Mesenchymal stem cell (in vitro differentiated cells and primary cell): ENCODE measurements around the gene KCNC3.
A peak's percentile ranks its signal among the peaks of the same experiment; 100 is the strongest.

Experiments used
- DNase-seq: peaks from one replicate; pipeline ENCODE4 v3.0.0-alpha.2; 2013
- H2AFZ ChIP-seq: one replicate; pipeline ENCODE4 v1.6.1; 2013; ENCODE audit warnings: low read depth, mild to moderate bottlenecking, control low read depth, inconsistent platforms, low read length, moderate library complexity
- H2AK5ac ChIP-seq: 2 replicates; pipeline ENCODE4 v1.6.1; 2013; ENCODE audit warnings: low read length, moderate library complexity, mild to moderate bottlenecking, inconsistent platforms; ENCODE audit not compliant: severe bottlenecking
- H2BK120ac ChIP-seq: one replicate; pipeline ENCODE4 v1.6.1; 2013; ENCODE audit warnings: low read depth, mild to moderate bottlenecking, inconsistent platforms, low read length, moderate library complexity
- H2BK12ac ChIP-seq, 2 experiments: one replicate each; pipeline ENCODE4 v1.6.1; 2013; ENCODE audit warnings: inconsistent platforms in 2 of 2, low read length in 2 of 2, mild to moderate bottlenecking in 2 of 2, moderate library complexity in 2 of 2, control low read depth in 1 of 2
- H2BK15ac ChIP-seq: one replicate; pipeline ENCODE4 v1.6.1; 2013; ENCODE audit warnings: mild to moderate bottlenecking, low read depth, inconsistent platforms; ENCODE audit not compliant: poor library complexity, severe bottlenecking
- H2BK5ac ChIP-seq: 2 replicates; pipeline ENCODE4 v1.6.1; 2013; ENCODE audit warnings: low read depth, mild to moderate bottlenecking, low read length, control low read depth, inconsistent platforms; ENCODE audit not compliant: poor library complexity, severe bottlenecking
- H3K14ac ChIP-seq, 2 experiments: one replicate each; pipeline ENCODE4 v1.6.1; 2013; ENCODE audit warnings: inconsistent platforms in 2 of 2, low read length in 2 of 2, control low read depth in 1 of 2, mild to moderate bottlenecking in 1 of 2, moderate library complexity in 1 of 2
- H3K18ac ChIP-seq, 2 experiments: one replicate each; pipeline ENCODE4 v1.6.1; 2013; ENCODE audit warnings: inconsistent platforms in 2 of 2, low read length in 2 of 2, control low read depth in 1 of 2, low read depth in 1 of 2, mild to moderate bottlenecking in 1 of 2
- H3K23ac ChIP-seq, 2 experiments: one replicate each; pipeline ENCODE4 v1.6.1; 2013; ENCODE audit warnings: inconsistent platforms in 2 of 2, low read length in 2 of 2, mild to moderate bottlenecking in 2 of 2, moderate library complexity in 2 of 2, control low read depth in 1 of 2
- H3K27ac ChIP-seq: 2 replicates; pipeline ENCODE4 v1.5.1; 2013; ENCODE audit warnings: mild to moderate bottlenecking, moderate library complexity, low read length, control low read depth, inconsistent platforms; ENCODE audit not compliant: poor library complexity, severe bottlenecking
- H3K27me3 ChIP-seq, 2 experiments: 2 replicates each; pipeline versions ENCODE4 v1.6.1 to v1.7.0; 2013; ENCODE audit warnings: low read length in 2 of 2, mild to moderate bottlenecking in 2 of 2, moderate library complexity in 2 of 2, control low read depth in 1 of 2, inconsistent platforms in 1 of 2; ENCODE audit not compliant: control insufficient read depth in 1 of 2, insufficient read depth in 1 of 2
- H3K36me3 ChIP-seq, 2 experiments: 2 replicates each; pipeline versions ENCODE4 v1.6.1 to v1.7.0; 2013; ENCODE audit warnings: low read length in 2 of 2, control low read depth in 1 of 2, inconsistent platforms in 1 of 2, low read depth in 1 of 2, mild to moderate bottlenecking in 1 of 2; ENCODE audit not compliant: insufficient read depth in 2 of 2, control insufficient read depth in 1 of 2
- H3K4ac ChIP-seq, 2 experiments: one replicate each; pipeline ENCODE4 v1.6.1; 2013; ENCODE audit warnings: inconsistent platforms in 2 of 2, low read length in 2 of 2, mild to moderate bottlenecking in 2 of 2, moderate library complexity in 2 of 2, control low read depth in 1 of 2, low read depth in 1 of 2
- H3K4me1 ChIP-seq: 2 replicates; pipeline ENCODE4 v1.6.1; 2013; ENCODE audit warnings: low read depth, low read length, control low read depth; ENCODE audit not compliant: control insufficient read depth, insufficient read depth
- H3K4me2 ChIP-seq: 2 replicates; pipeline ENCODE4 v1.6.1; 2013; ENCODE audit warnings: low read length, mild to moderate bottlenecking, inconsistent platforms; ENCODE audit not compliant: poor library complexity, severe bottlenecking
- H3K4me3 ChIP-seq, 2 experiments: 2 replicates each; pipeline versions ENCODE4 v1.5.1 to v1.7.0; 2013; ENCODE audit warnings: low read length in 2 of 2, mild to moderate bottlenecking in 2 of 2, control low read depth in 1 of 2, low read depth in 1 of 2; ENCODE audit not compliant: insufficient read depth in 1 of 2
- H3K79me1 ChIP-seq: replicated peaks from 2 replicates; pipeline ENCODE4 v1.6.1; 2013; ENCODE audit warnings: mild to moderate bottlenecking, control low read depth, low read length, inconsistent platforms; ENCODE audit not compliant: poor library complexity, severe bottlenecking
- H3K9ac ChIP-seq: 2 replicates; pipeline ENCODE4 v1.7.0; 2013; ENCODE audit warnings: mild to moderate bottlenecking, low read length, moderate library complexity
- H3K9me3 ChIP-seq: 2 replicates; pipeline ENCODE4 v1.7.0; 2013; ENCODE audit warnings: mild to moderate bottlenecking, low read length; ENCODE audit not compliant: control insufficient read depth
- H4K8ac ChIP-seq: one replicate; pipeline ENCODE4 v1.6.1; 2013; ENCODE audit warnings: inconsistent platforms, mild to moderate bottlenecking, low read length, moderate library complexity
- H4K91ac ChIP-seq: one replicate; pipeline ENCODE4 v1.6.1; 2013; ENCODE audit warnings: mild to moderate bottlenecking, low read length, inconsistent platforms
- WGBS: methylation state at CpG from one replicate; pipeline ENCODE4 v1.1.7; 2013; ENCODE audit warnings: mixed read lengths; 5-methylcytosine and 5-hydroxymethylcytosine counted together

The KCNC3 gene

GRCh38 chr19:50377051-50377461, 47.9 kb upstream of the KCNC3 start:
- WGBS = 47% methylated on average over 7 of the region's 7 CpGs
- H3K4me3 ChIP-seq = no peak overlapping the region
- H3K79me1 ChIP-seq = peaks cover 33% of the 10 kb centered on the region
- no peak overlapping the region for H2BK120ac ChIP-seq
- H2BK15ac ChIP-seq = no peak overlapping the region
- no peak overlapping the region for H3K27ac ChIP-seq
- no peak overlapping the region for H3K23ac ChIP-seq
- peaks cover 47% of the 10 kb centered on the region in 2 experiments for H3K36me3 ChIP-seq
- H3K9ac ChIP-seq = no peak overlapping the region
- no peak overlapping the region for H4K8ac ChIP-seq
- H4K91ac ChIP-seq = no peak overlapping the region
- no peak overlapping the region for H2AK5ac ChIP-seq
- H3K4ac ChIP-seq = no peak overlapping the region
- no peak overlapping the region for H2BK5ac ChIP-seq
- H3K27me3 ChIP-seq = no peaks in the 10 kb centered on the region
- no peak overlapping the region for H2BK12ac ChIP-seq
- peak overlapping the region; percentile 41 for H3K4me2 ChIP-seq
- no peak overlapping the region for H2AFZ ChIP-seq
- no peaks in the 10 kb centered on the region for H3K9me3 ChIP-seq
- peak; percentile 17 for DNase-seq
- no peak overlapping the region for H3K14ac ChIP-seq
- no peak overlapping the region for H3K18ac ChIP-seq
- peaks cover 2% of the 10 kb centered on the region for H3K4me1 ChIP-seq

GRCh38 chr19:50376166-50377050, 47.2 kb upstream of the KCNC3 start, which contains the start of gene NR1H2:
NR1H2 (plus strand) TSS chr19:50376457; CDS start chr19:50377606, 1,149 bp downstream.
- peak within 1 kb of the TSS; percentile 98 for H3K9ac ChIP-seq
- H3K27me3 ChIP-seq = no peaks in the 10 kb centered on the region
- H3K79me1 ChIP-seq = peaks cover 33% of the 10 kb centered on the region
- H3K4me1 ChIP-seq = peaks cover 2% of the 10 kb centered on the region
- H3K27ac ChIP-seq = peak within 1 kb of the TSS; percentile 96
- H3K9me3 ChIP-seq = no peaks in the 10 kb centered on the region
- peak within 1 kb of the TSS; percentile 78 to 86 for H3K4me3 ChIP-seq
- H3K4me2 ChIP-seq = peak within 1 kb of the TSS; percentile 88
- WGBS = 2% methylated on average over 55 of the region's 67 CpGs
- H2AFZ ChIP-seq = peak within 1 kb of the TSS; percentile 21
- peak within 1 kb of the TSS; percentile 61 for H2AK5ac ChIP-seq
- peak; percentile 97 for DNase-seq
- peak within 1 kb of the TSS; percentile 69 for H2BK120ac ChIP-seq
- peak within 1 kb of the TSS in 1 of 2 experiments; percentile 49 for H3K14ac ChIP-seq
- H4K91ac ChIP-seq = peak within 1 kb of the TSS; percentile 67
- H3K36me3 ChIP-seq = peaks cover 41% of the 10 kb centered on the region in 2 experiments
- H3K4ac ChIP-seq = peak within 1 kb of the TSS; percentile 84 to 94
- H3K18ac ChIP-seq = peak within 1 kb of the TSS; percentile 67 to 87
- no peak within 1 kb of the TSS for H2BK15ac ChIP-seq
- H2BK12ac ChIP-seq = peak within 1 kb of the TSS in 1 of 2 experiments; percentile 33
- no peak within 1 kb of the TSS for H3K23ac ChIP-seq
- H2BK5ac ChIP-seq = peak within 1 kb of the TSS; percentile 88
- peak within 1 kb of the TSS; percentile 91 for H4K8ac ChIP-seq

- no peaks in the 10 kb centered on the region for H3K9me3 ChIP-seq
- no peak overlapping the region for H4K91ac ChIP-seq
- no peak overlapping the region for H2BK15ac ChIP-seq
- no peak overlapping the region for H4K8ac ChIP-seq
- no peaks in the 10 kb centered on the region for H3K36me3 ChIP-seq
- H2AFZ ChIP-seq = no peak overlapping the region
- H2BK120ac ChIP-seq = no peak overlapping the region
- peak; percentile 26 for DNase-seq
- H2BK12ac ChIP-seq = no peak overlapping the region
- H3K4me2 ChIP-seq = no peak overlapping the region
- no peak overlapping the region for H3K27ac ChIP-seq
- H3K4me3 ChIP-seq = no peak overlapping the region
- H3K27me3 ChIP-seq = no peaks in the 10 kb centered on the region
- no peak overlapping the region for H3K4ac ChIP-seq
- no peak overlapping the region for H3K23ac ChIP-seq
- 90% methylated on average over 9 of the region's 10 CpGs for WGBS
- no peak overlapping the region for H3K18ac ChIP-seq
- peaks cover 6% of the 10 kb centered on the region for H3K4me1 ChIP-seq
- H3K14ac ChIP-seq = no peak overlapping the region
- no peak overlapping the region for H3K9ac ChIP-seq
- no peak overlapping the region for H2BK5ac ChIP-seq
- no peak overlapping the region for H2AK5ac ChIP-seq
- H3K79me1 ChIP-seq = peaks cover under 1% of the 10 kb centered on the region
Measured at GRCh38 chr19:50371914-50372475, 42.8 kb upstream of the KCNC3 start.
